Peyer's patch (tissue), 4 donors: ENCODE measurements around the gene FIGNL1.

Experiments used
- CTCF ChIP-seq, 6 experiments: fragments of 450-650 bp in 4 of 6; fragments of 200-600 bp in 2 of 6; sonication (generic) in 1 of 6; IDR thresholded peaks; one replicate each; pipeline ENCODE4 v1.5.1; 2017 to 2019; ENCODE audit warnings: antibody characterized with exemption in 6 of 6, mild to moderate bottlenecking in 3 of 6, moderate library complexity in 1 of 6
- POLR2A ChIP-seq, 2 donors: fragments of 450-650 bp; IDR thresholded peaks; one replicate each; pipeline ENCODE4 v1.5.1; 2017; ENCODE audit warnings: antibody characterized with exemption in 2 of 2, mild to moderate bottlenecking in 2 of 2, moderate library complexity in 2 of 2

DNA sequence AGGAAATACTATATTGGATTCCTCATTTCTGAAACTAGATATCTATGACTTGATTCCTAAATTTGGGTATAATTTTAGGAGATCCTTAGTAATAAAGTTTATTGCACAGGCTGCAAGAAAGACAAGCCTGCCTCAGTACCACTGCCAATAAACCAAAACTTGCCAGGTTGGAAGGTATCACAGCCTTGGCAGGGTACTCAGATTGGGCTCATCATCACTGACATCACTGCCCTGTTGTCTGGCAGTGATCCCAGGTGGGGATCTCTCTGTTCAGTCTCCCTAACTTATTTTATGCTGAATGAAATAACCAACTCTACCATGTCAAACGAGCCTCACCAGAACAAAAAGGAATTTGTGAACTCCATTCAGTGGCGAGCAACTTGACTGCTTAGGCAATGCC is 18.8 kb downstream of the FIGNL1 start:
- TF ChIP-seq CTCF (IDR thresholded peaks at IDR 0.05) (no peak), POLR2A (IDR thresholded peaks at IDR 0.05) (no peak)
